Skin of body (tissue), 2 donors: ENCODE results near the gene PC. TPM values are rescaled to one million over a fixed set of nuclear protein-coding genes. Genes with fewer than 3 reads are reported as not detected.

Source experiments
- DNase-seq: peaks from one replicate; lab custom pipeline; 2025; lab: John Stamatoyannopoulos, UW
- total RNA-seq: library from RNA; depleted of rRNA; stranded (reverse); fragments of >200 nt; gene quantifications from one replicate; pipeline ENCODE4 v1.2.3, GENCODE V29; 2014

PC gene
- total RNA-seq, 1 donor from 2014 or later: 33.1 TPM

- DNase-seq: no peak
Observed at GRCh38 chr11:66883016-66883965, 74.9 kb downstream of the PC start.

GRCh38 chr11:66882561-66883015 lies 75.6 kb downstream of the PC start:
- DNase-seq: no peak

GRCh38 chr11:66881927-66882452 lies 76.2 kb downstream of the PC start:
- DNase-seq: no peak

- DNase-seq: no peak
Observed at GRCh38 chr11:66881451-66881835, 76.7 kb downstream of the PC start.

GRCh38 chr11:66880496-66881450 lies 77.4 kb downstream of the PC start:
- no peak for DNase-seq

GRCh38 chr11:66879999-66880398 lies 78.2 kb downstream of the PC start:
- DNase-seq: no peak

- no peak for DNase-seq
Observed at GRCh38 chr11:66879583-66879982, 78.6 kb downstream of the PC start.

- DNase-seq: no peak
Observed at GRCh38 chr11:66879000-66879399, 79.2 kb downstream of the PC start.

- DNase-seq: no peak
Observed at GRCh38 chr11:66878474-66878873, 79.7 kb downstream of the PC start.

- no peak for DNase-seq
Observed at GRCh38 chr11:66877588-66878385, 80.4 kb downstream of the PC start.

- DNase-seq: no peak
Observed at GRCh38 chr11:66875378-66875777, 82.8 kb downstream of the PC start.

GRCh38 chr11:66874232-66874631 lies 84.0 kb downstream of the PC start:
- no peak for DNase-seq

- no peak for DNase-seq
Observed at GRCh38 chr11:66871521-66871901, 86.7 kb downstream of the PC start.

GRCh38 chr11:66870616-66871520 lies 87.3 kb downstream of the PC start:
- DNase-seq: no peak

GRCh38 chr11:66870131-66870530 lies 88.1 kb downstream of the PC start:
- DNase-seq: no peak

- no peak for DNase-seq
Observed at GRCh38 chr11:66869567-66869870, 88.7 kb downstream of the PC start.

GRCh38 chr11:66868726-66869566 lies 89.2 kb downstream of the PC start:
- no peak for DNase-seq

- no peak for DNase-seq
Observed at GRCh38 chr11:66868082-66868725, 90.0 kb downstream of the PC start.
